Esophagus muscularis mucosa (tissue), 3 donors: ENCODE results near the gene CDH4.

ENCODE experiments used
- POLR2AphosphoS5 ChIP-seq, 2 donors: sonication (generic); formaldehyde crosslinking; IDR thresholded peaks; one replicate each; pipeline ENCODE4 v1.6.1; 2017; ENCODE audit warnings: antibody characterized with exemption in 2 of 2
- TF ChIP-seq, protein P1 (sequence below), 3 experiments: fragments of 200-600 bp in 2 of 3; fragments of 450-650 bp in 1 of 3; sonication (generic) in 2 of 3; IDR thresholded peaks; one replicate each; pipeline ENCODE4 v1.5.1; 2017 to 2019; ENCODE audit warnings: antibody characterized with exemption in 3 of 3, mild to moderate bottlenecking in 2 of 3, moderate library complexity in 1 of 3

DNA sequence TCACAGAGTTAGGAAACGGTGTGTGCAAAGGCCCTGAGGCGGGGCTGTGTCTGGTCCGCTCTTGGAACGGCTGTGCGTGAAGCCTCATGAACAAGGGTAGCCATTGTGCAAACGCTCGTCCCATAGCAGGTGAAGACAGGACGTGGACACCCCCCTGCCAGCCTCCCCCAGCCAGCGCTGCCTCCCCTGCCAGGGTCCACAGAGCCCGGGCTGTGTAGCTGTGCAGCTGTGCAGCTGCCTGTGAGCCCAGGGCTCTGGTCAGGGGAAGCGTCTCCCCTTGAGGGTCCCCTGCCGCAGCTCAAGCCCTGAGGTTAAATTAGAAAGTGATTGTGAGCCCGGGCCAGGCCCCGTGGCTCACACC lies 674.2 kb downstream of the CDH4 start:
- TF ChIP-seq, protein P1, sequence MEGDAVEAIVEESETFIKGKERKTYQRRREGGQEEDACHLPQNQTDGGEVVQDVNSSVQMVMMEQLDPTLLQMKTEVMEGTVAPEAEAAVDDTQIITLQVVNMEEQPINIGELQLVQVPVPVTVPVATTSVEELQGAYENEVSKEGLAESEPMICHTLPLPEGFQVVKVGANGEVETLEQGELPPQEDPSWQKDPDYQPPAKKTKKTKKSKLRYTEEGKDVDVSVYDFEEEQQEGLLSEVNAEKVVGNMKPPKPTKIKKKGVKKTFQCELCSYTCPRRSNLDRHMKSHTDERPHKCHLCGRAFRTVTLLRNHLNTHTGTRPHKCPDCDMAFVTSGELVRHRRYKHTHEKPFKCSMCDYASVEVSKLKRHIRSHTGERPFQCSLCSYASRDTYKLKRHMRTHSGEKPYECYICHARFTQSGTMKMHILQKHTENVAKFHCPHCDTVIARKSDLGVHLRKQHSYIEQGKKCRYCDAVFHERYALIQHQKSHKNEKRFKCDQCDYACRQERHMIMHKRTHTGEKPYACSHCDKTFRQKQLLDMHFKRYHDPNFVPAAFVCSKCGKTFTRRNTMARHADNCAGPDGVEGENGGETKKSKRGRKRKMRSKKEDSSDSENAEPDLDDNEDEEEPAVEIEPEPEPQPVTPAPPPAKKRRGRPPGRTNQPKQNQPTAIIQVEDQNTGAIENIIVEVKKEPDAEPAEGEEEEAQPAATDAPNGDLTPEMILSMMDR (IDR thresholded peaks at IDR 0.05) = no peak
- no peak for TF ChIP-seq POLR2AphosphoS5 (IDR thresholded peaks at IDR 0.05)
